Neural cell (in vitro differentiated cells): Measurements from ENCODE around the gene LRP1-AS.

Experiments used
- CTCF ChIP-seq: fragments of 450-650 bp; IDR thresholded peaks from 2 replicates; pipeline ENCODE4 v1.5.1; 2014; ENCODE audit warnings: antibody characterized with exemption, mild to moderate bottlenecking, moderate library complexity; ENCODE audit not compliant: poor library complexity, severe bottlenecking
- EP300 ChIP-seq: fragments of 450-650 bp; conservative IDR thresholded peaks from 2 replicates; pipeline ENCODE4 v1.6.1; 2014; ENCODE audit warnings: antibody characterized with exemption, mild to moderate bottlenecking, moderate library complexity; ENCODE audit not compliant: poor library complexity, severe bottlenecking
- POLR2AphosphoS5 ChIP-seq: IDR thresholded peaks from 2 replicates; pipeline ENCODE4 v1.6.1; 2012
- RAD21 ChIP-seq: fragments of 450-650 bp; conservative IDR thresholded peaks from 2 replicates; pipeline ENCODE4 v1.6.1; 2014; ENCODE audit warnings: antibody characterized with exemption, mild to moderate bottlenecking, moderate library complexity
- REST ChIP-seq: IDR thresholded peaks from 2 replicates; pipeline ENCODE4 v1.6.1; 2012; ENCODE audit warnings: borderline replicate concordance
- SMC3 ChIP-seq: fragments of 450-650 bp; conservative IDR thresholded peaks from 2 replicates; pipeline ENCODE4 v1.6.1; 2014; ENCODE audit warnings: antibody characterized with exemption, mild to moderate bottlenecking, moderate library complexity; ENCODE audit not compliant: poor library complexity
- TAF1 ChIP-seq: IDR thresholded peaks from 2 replicates; pipeline ENCODE4 v1.6.1; 2012; ENCODE audit warnings: low read depth

GRCh38 chr12:57190037-57190436 lies 42.6 kb upstream of the LRP1-AS start:
- no peak for TF ChIP-seq CTCF
- no peak for TF ChIP-seq REST
- no peak for TF ChIP-seq TAF1
- no peak for TF ChIP-seq RAD21
- TF ChIP-seq EP300 = no peak
- TF ChIP-seq POLR2AphosphoS5 = no peak
- no peak for TF ChIP-seq SMC3
